ELF-1 (cell line): ENCODE measurements around the gene RAD21L1.
"Not testable (repeated sequence)": the region's sequence is repeated elsewhere in the genome, so short reads cannot be mapped to it uniquely, and the experiment has no call there.

ENCODE experiments used
- DNase-seq: peaks from one replicate; pipeline ENCODE4 v3.0.0-alpha.2; 2016; ENCODE audit warnings: low read depth, low spot score

The RAD21L1 gene

DNA sequence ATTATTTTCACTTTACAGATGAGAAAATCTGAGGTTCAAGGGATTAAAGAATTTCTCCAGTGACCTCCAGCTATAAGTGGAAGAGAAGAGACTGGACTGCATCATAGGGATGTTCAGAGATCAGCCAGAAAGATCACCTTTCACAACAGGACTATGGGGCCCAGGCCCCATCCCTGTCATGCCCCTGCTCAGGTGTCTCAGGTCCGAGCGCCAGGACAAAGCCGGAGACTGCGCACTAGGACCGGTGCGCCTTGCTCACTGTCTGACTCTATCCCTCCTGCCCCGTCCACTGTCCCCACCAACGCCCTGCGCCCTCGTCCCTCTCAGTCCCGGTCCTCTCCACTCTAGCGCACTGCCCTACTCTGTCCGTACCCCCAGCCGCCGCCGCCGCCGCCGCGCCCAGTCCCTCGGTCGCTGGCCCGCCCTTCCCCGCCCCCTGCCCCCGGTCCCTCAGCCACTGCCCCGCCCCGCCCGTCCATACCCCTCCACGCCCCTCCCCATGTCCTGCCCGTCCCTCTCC is 521 bp upstream of the RAD21L1 start:
- peak; percentile 62 for DNase-seq

- no peak for DNase-seq
Measured at GRCh38 chr20:1229541-1229940, 3.7 kb downstream of the RAD21L1 start.

GRCh38 chr20:1232286-1233111 is 6.7 kb downstream of the RAD21L1 start:
- DNase-seq, result no peak

GRCh38 chr20:1240549-1240948 is 14.7 kb downstream of the RAD21L1 start:
- DNase-seq, result no peak

GRCh38 chr20:1241456-1241855 is 15.6 kb downstream of the RAD21L1 start:
- peak; percentile 32 for DNase-seq

DNA sequence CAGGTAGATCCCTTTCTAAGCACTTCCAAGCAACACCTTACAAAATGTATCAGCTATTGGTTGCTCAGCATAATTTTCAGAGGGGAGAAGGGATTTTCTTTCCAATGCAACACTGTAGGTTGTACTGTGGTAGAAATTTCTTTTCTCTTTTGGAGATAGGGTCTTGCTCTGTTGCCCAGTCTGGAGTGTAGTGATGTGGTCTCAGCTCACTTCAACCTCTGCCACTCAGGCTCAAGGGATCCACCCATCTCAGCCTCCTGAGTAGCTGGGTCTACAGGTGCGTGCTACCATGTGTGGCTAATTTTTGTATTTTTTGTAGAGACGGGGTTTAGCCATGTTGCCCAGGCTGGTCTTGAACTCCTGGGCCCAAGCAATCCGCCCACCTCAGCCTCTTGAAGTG is 16.3 kb downstream of the RAD21L1 start:
- no peak for DNase-seq

DNA sequence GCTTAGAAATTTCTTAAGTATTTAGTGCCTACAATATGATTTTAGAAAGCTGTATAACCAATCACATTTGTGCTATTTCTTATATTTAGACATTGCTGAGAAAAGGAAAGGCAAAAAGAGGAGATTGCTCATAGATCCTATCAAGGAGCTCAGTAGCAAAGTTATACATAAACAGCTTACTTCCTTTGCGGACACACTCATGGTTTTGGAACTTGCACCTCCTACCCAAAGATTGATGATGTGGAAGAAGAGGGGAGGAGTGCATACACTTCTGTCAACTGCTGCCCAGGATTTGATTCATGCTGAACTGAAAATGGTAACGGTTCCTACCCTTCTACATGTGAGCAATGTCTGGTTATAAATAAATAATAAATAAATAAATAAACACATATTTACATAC is 16.7 kb downstream of the RAD21L1 start:
- no peak for DNase-seq

DNA sequence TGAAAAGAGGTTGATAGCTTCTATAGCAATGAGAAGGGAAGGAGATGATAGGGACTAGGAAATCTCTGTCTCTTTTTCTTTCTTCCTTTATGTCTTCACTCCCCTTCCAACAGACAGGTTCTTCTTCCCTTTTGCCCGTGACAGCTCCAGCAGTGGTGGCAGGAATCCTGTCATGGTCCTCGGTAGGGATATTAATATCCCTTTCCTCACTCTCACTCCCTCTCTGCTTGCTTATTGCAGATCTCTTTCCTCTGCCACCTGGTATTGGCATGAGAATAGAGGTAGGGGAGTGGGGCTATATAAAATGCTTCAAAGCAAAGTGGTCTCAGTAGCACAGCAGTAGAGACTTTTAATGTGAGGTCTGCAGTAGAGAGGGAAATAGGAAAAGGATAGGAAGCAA is 19.7 kb downstream of the RAD21L1 start:
- DNase-seq, result no peak

- no peak for DNase-seq
Measured at GRCh38 chr20:1247689-1248088, 21.8 kb downstream of the RAD21L1 start.

- DNase-seq, result not testable (repeated sequence)
Measured at GRCh38 chr20:1250282-1250681, 24.4 kb downstream of the RAD21L1 start.

- no peak for DNase-seq
Measured at GRCh38 chr20:1252416-1252815, 26.6 kb downstream of the RAD21L1 start.

- no peak for DNase-seq
Measured at GRCh38 chr20:1254254-1254653, 28.4 kb downstream of the RAD21L1 start.

- no peak for DNase-seq
Measured at GRCh38 chr20:1255675-1256074, 29.8 kb downstream of the RAD21L1 start.

GRCh38 chr20:1263853-1264252 is 38.0 kb downstream of the RAD21L1 start:
- DNase-seq, result no peak

DNA sequence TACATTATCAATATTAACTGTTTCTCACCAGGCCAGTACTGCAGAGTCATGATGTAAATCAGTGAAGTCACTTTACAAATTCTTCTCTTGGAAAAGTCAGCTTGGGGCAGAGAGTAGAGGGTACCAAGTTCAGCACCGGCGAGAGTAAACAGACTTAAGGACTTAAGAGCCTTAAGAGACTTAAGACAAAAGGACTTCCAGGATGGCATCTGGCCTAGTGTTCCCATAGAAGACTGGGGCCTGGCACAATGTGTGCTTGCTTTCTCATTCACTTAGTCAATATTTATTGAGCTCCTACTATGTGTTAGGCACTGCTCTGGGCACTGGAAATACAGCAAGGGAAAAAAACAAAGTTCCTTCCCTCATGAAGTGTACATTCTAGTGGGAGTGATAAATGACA is 38.9 kb downstream of the RAD21L1 start:
- DNase-seq, result no peak

GRCh38 chr20:1265226-1265915 is 39.5 kb downstream of the RAD21L1 start:
- no peak for DNase-seq

- no peak for DNase-seq
Measured at GRCh38 chr20:1265916-1266166, 40.0 kb downstream of the RAD21L1 start.

DNA sequence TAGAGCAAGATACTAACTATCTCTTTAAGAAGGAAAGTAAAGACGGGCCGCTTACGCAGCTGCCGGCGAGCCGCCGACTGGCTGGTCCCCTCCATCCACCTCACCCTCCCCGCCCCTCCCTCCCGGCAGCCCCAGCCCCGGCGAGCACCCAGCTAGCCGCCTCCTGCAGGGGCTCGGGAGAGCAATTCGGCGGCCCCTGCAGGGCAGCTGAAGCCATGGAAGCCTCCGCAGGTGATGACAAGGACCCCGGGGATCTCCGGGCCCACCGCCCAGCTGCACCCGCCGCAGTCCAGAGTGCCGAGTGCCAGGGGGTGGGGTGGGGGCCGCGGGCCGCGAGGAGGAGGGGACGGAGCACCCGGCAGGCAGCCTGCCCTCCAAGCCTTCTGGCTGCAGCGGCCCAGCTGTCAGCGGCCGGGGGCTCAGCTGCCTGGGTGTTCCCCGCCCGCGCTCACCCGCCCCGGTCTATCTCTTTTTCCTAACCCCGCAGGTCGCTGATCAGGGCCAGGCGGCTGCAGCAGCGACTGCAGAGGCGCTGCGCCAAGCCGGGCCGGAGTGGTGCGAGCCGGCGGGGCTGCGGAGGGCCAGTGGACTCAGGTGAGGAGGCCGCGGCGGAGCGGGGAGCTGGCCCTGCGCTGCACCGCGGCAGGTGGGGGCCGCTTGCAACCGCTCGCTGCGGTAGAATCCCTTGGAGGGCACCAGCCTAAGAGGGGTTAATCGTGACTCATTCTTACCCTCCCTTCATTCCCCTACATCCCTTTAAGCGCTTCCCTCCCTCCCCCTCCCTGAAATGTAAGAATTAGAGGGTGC is 40.5 kb downstream of the RAD21L1 start, which contains the start of gene SNPH:
TSS of gene SNPH (plus strand) at position 128 of the 807 bp plus-strand sequence. CDS start 29,946 bp downstream, outside the sequence.
- peak; percentile 62 for DNase-seq

DNA sequence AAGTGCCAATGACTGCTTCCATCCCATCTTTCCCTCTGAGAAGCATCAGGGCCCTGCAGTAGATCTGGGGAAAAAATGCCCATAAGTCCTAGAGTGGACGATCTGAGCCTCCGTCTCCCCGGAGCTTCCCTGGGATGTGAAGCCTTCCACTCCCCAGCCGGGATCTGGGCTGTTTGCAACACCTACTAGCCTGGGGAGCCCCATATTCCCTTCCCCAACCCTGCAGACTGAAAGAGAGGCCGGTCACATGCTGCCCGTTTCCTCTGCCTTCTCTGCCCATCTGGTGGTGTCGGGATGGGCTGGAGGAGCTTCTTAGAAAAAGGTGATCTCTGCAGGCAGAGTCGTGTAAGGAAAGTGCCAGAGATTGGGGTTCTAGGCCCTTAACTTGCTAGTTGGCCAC is 41.3 kb downstream of the RAD21L1 start:
- no peak for DNase-seq

- no peak for DNase-seq
Measured at GRCh38 chr20:1267809-1268374, 42.0 kb downstream of the RAD21L1 start.

GRCh38 chr20:1269235-1269634 is 43.4 kb downstream of the RAD21L1 start:
- no peak for DNase-seq

DNA sequence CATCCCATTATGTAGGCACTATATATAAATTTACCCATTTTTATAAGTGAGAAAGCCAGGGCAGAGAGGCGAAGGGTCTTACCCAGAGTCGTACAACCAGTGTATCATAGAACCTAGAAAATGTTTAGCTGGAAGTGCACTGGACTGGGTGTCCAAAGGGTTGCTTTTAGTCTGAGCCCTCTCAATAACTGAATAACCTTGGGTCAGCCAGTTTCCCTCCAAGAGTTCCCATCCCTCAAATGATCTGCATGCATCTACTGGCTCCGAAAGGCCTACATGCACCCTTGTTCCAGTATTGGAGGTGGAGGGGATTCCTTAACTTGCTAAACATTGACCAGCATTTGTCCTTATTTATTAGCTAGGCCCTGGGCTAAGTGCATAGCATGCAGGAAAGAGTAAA is 44.0 kb downstream of the RAD21L1 start:
- no peak for DNase-seq
